ENCODE data around the gene LSM3.

DNA sequence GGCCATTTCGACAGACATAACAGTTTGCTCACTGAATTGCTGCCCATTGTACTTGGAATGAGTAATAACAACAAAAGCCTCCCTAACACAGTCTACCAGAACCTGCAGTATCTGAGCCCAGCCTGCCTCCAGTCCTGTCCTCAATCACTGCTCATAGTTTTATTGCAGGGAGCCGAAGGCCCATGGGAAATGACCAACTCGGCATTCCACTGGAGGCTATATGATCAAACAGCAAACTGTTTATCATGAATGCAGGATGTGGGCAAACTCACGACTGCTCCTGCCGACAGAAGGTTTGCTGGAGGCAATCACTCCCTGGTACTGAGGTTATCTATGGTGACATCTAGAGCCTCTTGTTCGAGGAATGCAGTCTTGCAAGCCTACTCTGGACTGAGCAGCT is 46.3 kb downstream of the LSM3 start:
- no peak for TF ChIP-seq POLR2AphosphoS5 (IDR thresholded peaks at IDR 0.05)
- TF ChIP-seq POLR2A (IDR thresholded peaks at IDR 0.05) = no peak
- TF ChIP-seq, protein P1, sequence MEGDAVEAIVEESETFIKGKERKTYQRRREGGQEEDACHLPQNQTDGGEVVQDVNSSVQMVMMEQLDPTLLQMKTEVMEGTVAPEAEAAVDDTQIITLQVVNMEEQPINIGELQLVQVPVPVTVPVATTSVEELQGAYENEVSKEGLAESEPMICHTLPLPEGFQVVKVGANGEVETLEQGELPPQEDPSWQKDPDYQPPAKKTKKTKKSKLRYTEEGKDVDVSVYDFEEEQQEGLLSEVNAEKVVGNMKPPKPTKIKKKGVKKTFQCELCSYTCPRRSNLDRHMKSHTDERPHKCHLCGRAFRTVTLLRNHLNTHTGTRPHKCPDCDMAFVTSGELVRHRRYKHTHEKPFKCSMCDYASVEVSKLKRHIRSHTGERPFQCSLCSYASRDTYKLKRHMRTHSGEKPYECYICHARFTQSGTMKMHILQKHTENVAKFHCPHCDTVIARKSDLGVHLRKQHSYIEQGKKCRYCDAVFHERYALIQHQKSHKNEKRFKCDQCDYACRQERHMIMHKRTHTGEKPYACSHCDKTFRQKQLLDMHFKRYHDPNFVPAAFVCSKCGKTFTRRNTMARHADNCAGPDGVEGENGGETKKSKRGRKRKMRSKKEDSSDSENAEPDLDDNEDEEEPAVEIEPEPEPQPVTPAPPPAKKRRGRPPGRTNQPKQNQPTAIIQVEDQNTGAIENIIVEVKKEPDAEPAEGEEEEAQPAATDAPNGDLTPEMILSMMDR (IDR thresholded peaks at IDR 0.05) = no peak
- TF ChIP-seq EP300 (IDR thresholded peaks at IDR 0.05) = no peak

Measured in gastroesophageal sphincter (tissue), 3 donors.